HK-2 (cell line): ENCODE data around the gene EML6.

Experiments used
- DNase-seq: peaks from one replicate; pipeline ENCODE4 v3.0.0-alpha.2; 2018; ENCODE audit not compliant: unreplicated experiment

The EML6 gene

GRCh38 chr2:54879598-54880332 lies 156.3 kb downstream of the EML6 start:
- no peak for DNase-seq

- DNase-seq, result no peak
Measured at GRCh38 chr2:54880428-54880827, 157.0 kb downstream of the EML6 start.

GRCh38 chr2:54881759-54882158 lies 158.3 kb downstream of the EML6 start:
- DNase-seq, result no peak

GRCh38 chr2:54885891-54886290 lies 162.4 kb downstream of the EML6 start:
- no peak for DNase-seq

GRCh38 chr2:54887850-54888545 lies 164.5 kb downstream of the EML6 start:
- DNase-seq, result no peak

- DNase-seq, result no peak
Measured at GRCh38 chr2:54889053-54889452, 165.6 kb downstream of the EML6 start.

GRCh38 chr2:54891909-54892308 lies 168.4 kb downstream of the EML6 start:
- DNase-seq, result no peak

- no peak for DNase-seq
Measured at GRCh38 chr2:54894467-54894866, 171.0 kb downstream of the EML6 start.

GRCh38 chr2:54895730-54896129 lies 172.3 kb downstream of the EML6 start:
- DNase-seq, result no peak

- no peak for DNase-seq
Measured at GRCh38 chr2:54897420-54898310, 174.2 kb downstream of the EML6 start.

GRCh38 chr2:54898456-54899226 lies 175.2 kb downstream of the EML6 start:
- no peak for DNase-seq

GRCh38 chr2:54899576-54900200 lies 176.2 kb downstream of the EML6 start:
- DNase-seq, result peak; percentile 7

GRCh38 chr2:54901224-54901986 lies 177.9 kb downstream of the EML6 start:
- DNase-seq, result no peak

- no peak for DNase-seq
Measured at GRCh38 chr2:54902763-54903162, 179.3 kb downstream of the EML6 start.

- peak; percentile 80 for DNase-seq
Measured at GRCh38 chr2:54903736-54904554, 180.5 kb downstream of the EML6 start.

GRCh38 chr2:54904836-54905235 lies 181.4 kb downstream of the EML6 start:
- no peak for DNase-seq

GRCh38 chr2:54906716-54907115 lies 183.3 kb downstream of the EML6 start:
- no peak for DNase-seq

- no peak for DNase-seq
Measured at GRCh38 chr2:54907663-54908062, 184.2 kb downstream of the EML6 start.

GRCh38 chr2:54908591-54908990 lies 185.1 kb downstream of the EML6 start:
- DNase-seq, result no peak

- no peak for DNase-seq
Measured at GRCh38 chr2:54909001-54909400, 185.5 kb downstream of the EML6 start.
